ENCODE data around the gene LSS.

- TF ChIP-seq, protein P1, sequence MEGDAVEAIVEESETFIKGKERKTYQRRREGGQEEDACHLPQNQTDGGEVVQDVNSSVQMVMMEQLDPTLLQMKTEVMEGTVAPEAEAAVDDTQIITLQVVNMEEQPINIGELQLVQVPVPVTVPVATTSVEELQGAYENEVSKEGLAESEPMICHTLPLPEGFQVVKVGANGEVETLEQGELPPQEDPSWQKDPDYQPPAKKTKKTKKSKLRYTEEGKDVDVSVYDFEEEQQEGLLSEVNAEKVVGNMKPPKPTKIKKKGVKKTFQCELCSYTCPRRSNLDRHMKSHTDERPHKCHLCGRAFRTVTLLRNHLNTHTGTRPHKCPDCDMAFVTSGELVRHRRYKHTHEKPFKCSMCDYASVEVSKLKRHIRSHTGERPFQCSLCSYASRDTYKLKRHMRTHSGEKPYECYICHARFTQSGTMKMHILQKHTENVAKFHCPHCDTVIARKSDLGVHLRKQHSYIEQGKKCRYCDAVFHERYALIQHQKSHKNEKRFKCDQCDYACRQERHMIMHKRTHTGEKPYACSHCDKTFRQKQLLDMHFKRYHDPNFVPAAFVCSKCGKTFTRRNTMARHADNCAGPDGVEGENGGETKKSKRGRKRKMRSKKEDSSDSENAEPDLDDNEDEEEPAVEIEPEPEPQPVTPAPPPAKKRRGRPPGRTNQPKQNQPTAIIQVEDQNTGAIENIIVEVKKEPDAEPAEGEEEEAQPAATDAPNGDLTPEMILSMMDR (IDR thresholded peaks at IDR 0.05): no peak
- no peak for TF ChIP-seq POLR2A (IDR thresholded peaks at IDR 0.05)
These were observed 84.0 kb downstream of the LSS start for GRCh38 chr21:46144464-46145070.

All from lower leg skin (tissue), 3 donors.